WTC11 (cell line): ENCODE measurements around the gene WDSUB1. TPM values are rescaled to one million over a fixed set of nuclear protein-coding genes. Genes with fewer than 3 reads are reported as not detected.

Experiments
- ATAC-seq: fragments of 200-7000 bp; cut with Tn5 transposase; 2 replicates; pipeline ENCODE4 v1.10.0; 2021; ENCODE audit warnings: mild to moderate bottlenecking, moderate library complexity
- CTCF ChIA-PET: fragments of 300-600 bp; sonication (Branson Sonifier 250); formaldehyde crosslinking; loops from one replicate; lab custom pipeline; 2021; ENCODE audit warnings: antibody characterized with exemption; lab: Charles Lee
- POLR2A ChIA-PET: fragments of 350-600 bp; sonication (Branson Sonifier 250); formaldehyde crosslinking; loops from one replicate; lab custom pipeline; 2021; ENCODE audit warnings: antibody characterized with exemption; lab: Charles Lee
- DNase-seq: peaks from one replicate; pipeline ENCODE4 v3.0.0; 2021; ENCODE audit warnings: low spot score
- H3K27ac Mint-ChIP-seq: 2 replicates; pipeline ENCODE4 v1.8.0; 2021; ENCODE audit warnings: mixed read lengths
- H3K27me3 Mint-ChIP-seq: 2 replicates; pipeline ENCODE4 v1.8.0; 2021; ENCODE audit warnings: low read depth, mild to moderate bottlenecking, moderate library complexity, mixed read lengths
- H3K36me3 Mint-ChIP-seq: 2 replicates; pipeline ENCODE4 v1.8.0; 2021; ENCODE audit warnings: mixed read lengths
- H3K4me1 Mint-ChIP-seq: 2 replicates; pipeline ENCODE4 v1.8.0; 2022; ENCODE audit warnings: mixed read lengths
- H3K4me3 Mint-ChIP-seq: 2 replicates; pipeline ENCODE4 v1.8.0; 2021; ENCODE audit warnings: mild to moderate bottlenecking, moderate library complexity, mixed read lengths
- H3K9me3 Mint-ChIP-seq: 2 replicates; pipeline ENCODE4 v1.8.0; 2021; ENCODE audit warnings: mixed read lengths
- AFF4 ChIP-seq: sonication (generic); formaldehyde crosslinking; IDR thresholded peaks from 2 replicates; pipeline ENCODE4 v1.8.1; 2023; ENCODE audit warnings: mild to moderate bottlenecking, missing genetic modification reagents, borderline replicate concordance
- ARID4B ChIP-seq: sonication (generic); formaldehyde crosslinking; IDR thresholded peaks from 2 replicates; pipeline ENCODE4 v1.8.0; 2023; ENCODE audit warnings: missing genetic modification reagents, mild to moderate bottlenecking, borderline replicate concordance
- ATF6 ChIP-seq: sonication (generic); formaldehyde crosslinking; IDR thresholded peaks from 2 replicates; pipeline ENCODE4 v1.8.1; 2023; ENCODE audit warnings: mild to moderate bottlenecking, missing genetic modification reagents
- ESRRA ChIP-seq: sonication (generic); formaldehyde crosslinking; IDR thresholded peaks from 2 replicates; pipeline ENCODE4 v1.8.1; 2022; ENCODE audit warnings: mild to moderate bottlenecking, missing genetic modification reagents, borderline replicate concordance
- IRF1 ChIP-seq: sonication (generic); formaldehyde crosslinking; IDR thresholded peaks from 2 replicates; pipeline ENCODE4 v1.8.0; 2023; ENCODE audit warnings: missing genetic modification reagents
- MYBL2 ChIP-seq: sonication (generic); formaldehyde crosslinking; IDR thresholded peaks from 2 replicates; pipeline ENCODE4 v1.8.1; 2023; ENCODE audit warnings: mild to moderate bottlenecking, moderate library complexity, missing genetic modification reagents
- STAT6 ChIP-seq: sonication (generic); formaldehyde crosslinking; conservative IDR thresholded peaks from 2 replicates; pipeline ENCODE4 v1.8.1; 2023; ENCODE audit warnings: mild to moderate bottlenecking, low read depth, missing genetic modification reagents, moderate library complexity
- TP53 ChIP-seq: sonication (generic); formaldehyde crosslinking; IDR thresholded peaks from 2 replicates; pipeline ENCODE4 v1.8.1; 2023; ENCODE audit warnings: mild to moderate bottlenecking, missing genetic modification reagents
- USF2 ChIP-seq: sonication (generic); formaldehyde crosslinking; IDR thresholded peaks from 2 replicates; pipeline ENCODE4 v1.8.1; 2023; ENCODE audit warnings: mild to moderate bottlenecking, missing genetic modification reagents, moderate library complexity
- ZBTB21 ChIP-seq: sonication (generic); formaldehyde crosslinking; IDR thresholded peaks from 2 replicates; pipeline ENCODE4 v1.8.1; 2023; ENCODE audit warnings: mild to moderate bottlenecking, missing genetic modification reagents, borderline replicate concordance
- ZNF121 ChIP-seq: sonication (generic); formaldehyde crosslinking; IDR thresholded peaks from 2 replicates; pipeline ENCODE4 v1.8.0; 2023; ENCODE audit warnings: missing genetic modification reagents
- ZNF219 ChIP-seq: sonication (generic); formaldehyde crosslinking; IDR thresholded peaks from 2 replicates; pipeline ENCODE4 v1.8.0; 2023; ENCODE audit warnings: missing genetic modification reagents, mild to moderate bottlenecking, borderline replicate concordance
- ZNF317 ChIP-seq: sonication (generic); formaldehyde crosslinking; IDR thresholded peaks from 2 replicates; pipeline ENCODE4 v1.8.1; 2023; ENCODE audit warnings: low read depth, mild to moderate bottlenecking, moderate library complexity, missing genetic modification reagents, borderline replicate concordance
- ZNF396 ChIP-seq: fragments of 250-450 bp; sonication (Bioruptor Pico); IDR thresholded peaks from 2 replicates; pipeline ENCODE4 v1.8.0; 2021; ENCODE audit warnings: mild to moderate bottlenecking, moderate library complexity, borderline replicate concordance
- ZSCAN18 ChIP-seq: fragments of 250-450 bp; sonication (Bioruptor Pico); IDR thresholded peaks from 2 replicates; pipeline ENCODE4 v2.1.2; 2022; ENCODE audit warnings: mild to moderate bottlenecking, moderate library complexity
- total RNA-seq: library from RNA; stranded (reverse); gene quantifications from 3 replicates; pipeline ENCODE4 v1.2.3, GENCODE V29; 2021

The WDSUB1 gene
- total RNA-seq, 1 experiment from 2014 or later: 5.8 TPM

- Mint-ChIP-seq H3K27me3 (no peaks in the 10 kb centered on the region), H3K27ac (no peak overlapping the region; the same call in 1 of the 2 replicates), H3K4me3 (no peak overlapping the region), H3K4me1 (peaks cover 5% of the 10 kb centered on the region; the same call in 1 of the 2 replicates), H3K9me3 (no peaks in the 10 kb centered on the region), H3K36me3 (no peaks in the 10 kb centered on the region; the same call in 1 of the 2 replicates)
- ChIA-PET POLR2A (no interaction called here), CTCF (interaction anchor here (1.2 kb wide), 1 partner anchor 13 kb away, joined by 3 read pairs; no protein-coding TSS in a partner anchor)
- no peak for TF ChIP-seq ZBTB21 (CRISPR knock-in tag)
- ATAC-seq: no peak
- no peak for DNase-seq
Measured at GRCh38 chr2:159224061-159224813, 62.3 kb downstream of the WDSUB1 start.

- H3K36me3 Mint-ChIP-seq: peaks cover 2% of the 10 kb centered on the region; the same call in 1 of the 2 replicates
- no peak overlapping the region for H3K4me3 Mint-ChIP-seq
- H3K4me1 Mint-ChIP-seq: no peaks in the 10 kb centered on the region
- ChIA-PET CTCF (no interaction called here), POLR2A (no interaction called here)
- H3K9me3 Mint-ChIP-seq: no peaks in the 10 kb centered on the region
- ATAC-seq (no peak), DNase-seq (no peak)
- H3K27ac Mint-ChIP-seq: no peak overlapping the region
- peaks cover 23% of the 10 kb centered on the region for H3K27me3 Mint-ChIP-seq
- no peak for TF ChIP-seq TP53
- TF ChIP-seq USF2 (CRISPR knock-in tag): no peak
- no peak for TF ChIP-seq ATF6
- no peak for TF ChIP-seq ARID4B
- TF ChIP-seq ZNF219: no peak
- no peak for TF ChIP-seq ZNF121 (CRISPR knock-in tag)
- TF ChIP-seq ZSCAN18: no peak
- TF ChIP-seq STAT6: no peak
- TF ChIP-seq ZNF317 (CRISPR knock-in tag): no peak
- TF ChIP-seq ZNF396 (CRISPR knock-in tag): no peak
- TF ChIP-seq MYBL2 (CRISPR knock-in tag): no peak
- TF ChIP-seq ESRRA: no peak
- TF ChIP-seq IRF1 (CRISPR knock-in tag): no peak
- no peak for TF ChIP-seq AFF4
Measured at GRCh38 chr2:159219394-159219998, 67.0 kb downstream of the WDSUB1 start.
